PC-3 (cell line): ENCODE results near the gene MCM7. TPM values are rescaled to one million over a fixed set of nuclear protein-coding genes. Genes with fewer than 3 reads are reported as not detected.
A peak's percentile ranks its signal among the peaks of the same experiment; 100 is the strongest.

Source experiments
- ATAC-seq: fragments of 200-7000 bp; cut with Tn5 transposase; 2 replicates; pipeline ENCODE4 v1.9.1; 2020; ENCODE audit warnings: mild to moderate bottlenecking, moderate library complexity
- BruUV-seq: library from RNA; stranded (reverse); fragments of 400-500 nt; replicated peaks from 2 replicates; lab custom pipeline; 2021; lab: Mats Ljungman, UMichigan
- CTCF ChIA-PET: fragments of 300-600 bp; sonication (Branson Sonifier 250); formaldehyde crosslinking; loops from one replicate; lab custom pipeline; 2022; ENCODE audit warnings: antibody characterized with exemption; lab: Charles Lee
- POLR2A ChIA-PET: fragments of 300-600 bp; sonication (Branson Sonifier 250); formaldehyde crosslinking; loops from one replicate; lab custom pipeline; 2022; ENCODE audit warnings: antibody characterized with exemption; ENCODE audit not compliant: unreplicated experiment; lab: Charles Lee
- DNase-seq: peaks from one replicate; pipeline ENCODE4 v3.0.0-alpha.2; 2015
- H2AFZ ChIP-seq: fragments of 300-600 bp; sonication (generic); 2 replicates; pipeline ENCODE4 v1.6.0; 2016; ENCODE audit warnings: antibody characterized with exemption, low read length
- H3F3A ChIP-seq: fragments of 300-600 bp; sonication (generic); one replicate; pipeline ENCODE4 v1.6.0; 2017; ENCODE audit warnings: antibody characterized with exemption, low read length, control low read depth, mild to moderate bottlenecking; ENCODE audit not compliant: unreplicated experiment
- H3K27ac ChIP-seq: fragments of 300-600 bp; sonication (generic); 2 replicates; pipeline ENCODE4 v1.5.1; 2016; ENCODE audit warnings: mild to moderate bottlenecking, low read length
- H3K27me3 ChIP-seq: fragments of 300-600 bp; sonication (generic); 2 replicates; pipeline ENCODE4 v1.6.1; 2016; ENCODE audit warnings: low read length, mixed read lengths
- H3K36me3 ChIP-seq: fragments of 300-600 bp; sonication (generic); 2 replicates; pipeline ENCODE4 v1.6.1; 2016; ENCODE audit warnings: low read depth, mixed run types, low read length, mixed read lengths
- H3K4me1 ChIP-seq: fragments of 300-600 bp; sonication (generic); 2 replicates; pipeline ENCODE4 v1.5.1; 2016; ENCODE audit warnings: low read length; ENCODE audit not compliant: insufficient read depth
- H3K4me2 ChIP-seq: fragments of 300-600 bp; sonication (generic); 2 replicates; pipeline ENCODE4 v1.6.0; 2016; ENCODE audit warnings: low read length
- H3K4me3 ChIP-seq: fragments of 300-600 bp; sonication (generic); 2 replicates; pipeline ENCODE4 v1.5.1; 2016; ENCODE audit warnings: mild to moderate bottlenecking, low read length, mixed read lengths
- H3K79me2 ChIP-seq: fragments of 300-600 bp; sonication (generic); 2 replicates; pipeline ENCODE4 v1.6.1; 2017; ENCODE audit warnings: low read length, mixed read lengths
- H3K9ac ChIP-seq: fragments of 300-600 bp; sonication (generic); 2 replicates; pipeline ENCODE4 v1.6.0; 2016; ENCODE audit warnings: mild to moderate bottlenecking, low read length
- H3K9me2 ChIP-seq: fragments of 300-600 bp; sonication (generic); replicated peaks from 2 replicates; pipeline ENCODE4 v1.6.1; 2016; ENCODE audit warnings: mixed run types, low read length, mixed read lengths
- H3K9me3 ChIP-seq: fragments of 300-600 bp; sonication (generic); 2 replicates; pipeline ENCODE4 v1.6.1; 2016; ENCODE audit warnings: low read length, mixed read lengths
- H4K20me1 ChIP-seq: fragments of 300-600 bp; sonication (generic); 2 replicates; pipeline ENCODE4 v1.6.1; 2016; ENCODE audit warnings: low read length, mixed read lengths
- CTCF ChIP-seq: fragments of 300-600 bp; sonication (generic); conservative IDR thresholded peaks from 2 replicates; pipeline ENCODE4 v1.5.1; 2017; ENCODE audit warnings: antibody characterized with exemption, low read depth, mild to moderate bottlenecking, low read length
- EZH2 ChIP-seq: fragments of 300-600 bp; sonication (generic); IDR thresholded peaks from one replicate; pipeline ENCODE4 v1.6.1; 2017; ENCODE audit warnings: antibody characterized with exemption, mild to moderate bottlenecking, low read length; ENCODE audit not compliant: unreplicated experiment
- EZH2phosphoT487 ChIP-seq: fragments of 300-600 bp; sonication (generic); IDR thresholded peaks from 2 replicates; pipeline ENCODE4 v1.6.1; 2018; ENCODE audit warnings: mild to moderate bottlenecking, antibody characterized with exemption, low read length, borderline replicate concordance
- intact Hi-C: fragments of 100-400 bp; cut with micrococcal nuclease; formaldehyde crosslinking; loops from 2 replicates; pipeline ENCODE4 v1.9.0; 2023
- total RNA-seq: library from RNA; depleted of rRNA; stranded (reverse); fragments of >200 nt; gene quantifications from 2 replicates; pipeline ENCODE4 v1.2.3, GENCODE V29; 2014

The MCM7 gene
- total RNA-seq, 1 experiment from 2014 or later: 208 TPM

- Histone ChIP-seq H3K79me2 (no peaks in the 10 kb centered on the region), H3K4me2 (no peak overlapping the region), H3K27ac (no peak overlapping the region), H3K36me3 (no peaks in the 10 kb centered on the region), H3K27me3 (no peaks in the 10 kb centered on the region), H3K9me2 (no peaks in the 10 kb centered on the region), H3K4me3 (no peak overlapping the region), H4K20me1 (no peaks in the 10 kb centered on the region), H2AFZ (no peak overlapping the region), H3K4me1 (no peaks in the 10 kb centered on the region), H3K9ac (no peak overlapping the region), H3K9me3 (no peaks in the 10 kb centered on the region), H3F3A (no peaks in the 10 kb centered on the region)
- ChIA-PET POLR2A (no interaction called here), CTCF (interaction anchor here (0.7 kb wide), 1 partner anchor 62 kb away, joined by 4 read pairs; no protein-coding TSS in a partner anchor)
- DNase-seq (no peak), ATAC-seq (no peak)
- TF ChIP-seq EZH2 (no peak), EZH2phosphoT487 (no peak)
- intact Hi-C loops: no loop called here
- TSS peak; percentile 20 for BruUV-seq
These were observed 37.0 kb downstream of the MCM7 start for GRCh38 chr7:100064162-100064561.

DNA sequence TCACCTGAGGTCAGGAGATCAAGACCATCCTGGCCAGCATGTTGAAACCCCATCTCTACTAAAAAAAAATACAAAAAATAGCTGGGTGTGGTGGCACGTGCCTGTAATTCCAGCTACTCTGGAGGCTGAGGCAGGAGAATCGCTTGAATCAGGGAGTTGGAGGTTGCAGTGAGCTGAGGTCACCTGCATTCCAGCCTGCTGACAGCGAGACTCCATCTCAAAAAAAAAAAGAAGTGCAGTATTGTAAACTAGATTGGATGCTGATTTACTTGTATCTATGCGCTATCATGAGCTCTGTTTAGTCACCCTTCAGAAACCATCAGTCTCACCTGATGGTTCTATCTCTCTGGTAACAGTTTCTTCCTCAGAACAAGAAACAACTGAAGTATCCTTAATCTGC is 37.8 kb downstream of the MCM7 start:
- Histone ChIP-seq H3K9me3 (no peaks in the 10 kb centered on the region), H3K4me2 (no peak overlapping the region), H3K4me3 (no peak overlapping the region), H3F3A (no peaks in the 10 kb centered on the region), H3K9me2 (no peaks in the 10 kb centered on the region), H3K27me3 (no peaks in the 10 kb centered on the region), H3K9ac (no peak overlapping the region), H3K36me3 (no peaks in the 10 kb centered on the region), H2AFZ (no peak overlapping the region), H3K79me2 (no peaks in the 10 kb centered on the region), H3K27ac (no peak overlapping the region), H4K20me1 (no peaks in the 10 kb centered on the region), H3K4me1 (no peaks in the 10 kb centered on the region)
- ATAC-seq (no peak), DNase-seq (no peak)
- ChIA-PET CTCF (no interaction called here), POLR2A (no interaction called here)
- TF ChIP-seq EZH2 (no peak), CTCF (no peak), EZH2phosphoT487 (no peak)
- BruUV-seq: no TSS peak
- intact Hi-C loops: no loop called here

- intact Hi-C loops: no loop called here
- BruUV-seq: no TSS peak
These were observed 39.5 kb downstream of the MCM7 start for GRCh38 chr7:100061518-100062193.

More at GRCh38 chr7:100061518-100062193, 39.5 kb downstream of the MCM7 start:
- TF ChIP-seq EZH2 (no peak), CTCF (no peak), EZH2phosphoT487 (no peak)
- H3K9me2 ChIP-seq: no peaks in the 10 kb centered on the region
- CTCF ChIA-PET: no interaction called here
- no peak overlapping the region for H3K4me3 ChIP-seq
- H2AFZ ChIP-seq: no peak overlapping the region
- no peaks in the 10 kb centered on the region for H3K36me3 ChIP-seq
- no peaks in the 10 kb centered on the region for H3K4me1 ChIP-seq
- ATAC-seq (no peak), DNase-seq (no peak)
- H3K27me3 ChIP-seq: no peaks in the 10 kb centered on the region
- POLR2A ChIA-PET: no interaction called here
- no peaks in the 10 kb centered on the region for H4K20me1 ChIP-seq
- no peak overlapping the region for H3K27ac ChIP-seq
- H3K9ac ChIP-seq: no peak overlapping the region
- H3K79me2 ChIP-seq: no peaks in the 10 kb centered on the region
- no peaks in the 10 kb centered on the region for H3K9me3 ChIP-seq
- no peak overlapping the region for H3K4me2 ChIP-seq
- H3F3A ChIP-seq: no peaks in the 10 kb centered on the region
